Heart left ventricle (tissue), 13 donors: ENCODE measurements around the gene PDE11A.

Source experiments
- CTCF ChIP-seq, 12 donors: fragments of 200-600 bp; sonication (generic) in 4 of 12; IDR thresholded peaks; one replicate each; pipeline versions ENCODE4 v1.5.0 to v1.8.0; 2018 to 2022; ENCODE audit warnings: antibody characterized with exemption in 12 of 12, mild to moderate bottlenecking in 5 of 12
- POLR2A ChIP-seq, 2 donors: fragments of 450-650 bp; IDR thresholded peaks; one replicate each; pipeline ENCODE4 v1.6.1; 2017; ENCODE audit warnings: antibody characterized with exemption in 2 of 2, mild to moderate bottlenecking in 2 of 2, moderate library complexity in 2 of 2
- donor health status: ischemic (EF 13 %, LVEDD 7.1; RV severe dilation, severe dysfunction).
- donor health status: DM: no; HTN: yes; CAD: no.
- donor health status: DM: no; HTN: no; CAD: no.
- donor health status: ischemic (EF 25% LVEDD 6.9; RV normal size, moderate dysfunction).
- donor health status: ischemic (EF 25% LVEDD 5.7; RV mildly dilated, moderate dysfunction).
- donor health status: ischemic (EF 35%, LVEDD 5.7; RV mildly dilated, moderate dysfunction).
- donor health status: nonischemic (EF 11% LVEDD 7.7; RV severe dilation, severe dysfunction).
- donor health status: DM: yes; HTN: yes; CAD: no.
- donor health status: PGD.
- donor health status: ischemic (EF 29% LVEDD 5.4; RV normal size, mild dysfunction).
- donor health status: nonischemic (EF 23%, LVEDD 6.1; RV moderate dilation, normal function).

- no peak for TF ChIP-seq CTCF (IDR thresholded peaks at IDR 0.05)
- TF ChIP-seq POLR2A (IDR thresholded peaks at IDR 0.05), result no peak
These were observed 166.9 kb downstream of the PDE11A start for GRCh38 chr2:177905640-177906039.
